Fibroblast of villous mesenchyme (primary cell): Measurements from ENCODE around the gene SLAIN2. TPM values are rescaled to one million over a fixed set of nuclear protein-coding genes. Genes with fewer than 3 reads are reported as not detected.
A peak's percentile ranks its signal among the peaks of the same experiment; 100 is the strongest.

ENCODE experiments used
- DNase-seq: peaks from one replicate; pipeline ENCODE4 v3.0.0-alpha.2; 2010; ENCODE audit warnings: low read depth
- H3K4me3 ChIP-seq: 2 replicates; pipeline ENCODE4 v1.5.1; 2011; ENCODE audit warnings: low read depth, mild to moderate bottlenecking, low read length
- CTCF ChIP-seq: IDR thresholded peaks from 2 replicates; pipeline ENCODE4 v1.5.1; 2012; ENCODE audit warnings: low read depth, mild to moderate bottlenecking, low read length; ENCODE audit not compliant: insufficient read depth
- total RNA-seq: library from RNA; depleted of rRNA; stranded (reverse); fragments of >200 nt; gene quantifications from 2 replicates; pipeline ENCODE4 v1.2.3, GENCODE V29; 2012

SLAIN2 gene
- total RNA-seq, 1 donor: 99.7 TPM

- H3K4me3 ChIP-seq: no peak overlapping the region
- DNase-seq: no peak
- no peak for TF ChIP-seq CTCF
Measured at GRCh38 chr4:48322063-48322462, 19.3 kb upstream of the SLAIN2 start.

GRCh38 chr4:48324281-48324680 is 17.0 kb upstream of the SLAIN2 start:
- TF ChIP-seq CTCF: no peak
- DNase-seq: no peak
- no peak overlapping the region for H3K4me3 ChIP-seq

GRCh38 chr4:48329193-48329592 is 12.1 kb upstream of the SLAIN2 start:
- no peak overlapping the region for H3K4me3 ChIP-seq
- TF ChIP-seq CTCF: no peak
- peak; percentile 62 for DNase-seq

- DNase-seq: peak; percentile 92
- no peak overlapping the region for H3K4me3 ChIP-seq
- no peak for TF ChIP-seq CTCF
Measured at GRCh38 chr4:48329976-48330375, 11.4 kb upstream of the SLAIN2 start.

- no peak for TF ChIP-seq CTCF
- no peak overlapping the region for H3K4me3 ChIP-seq
- DNase-seq: peak; percentile 81
Measured at GRCh38 chr4:48331577-48332330, 9.6 kb upstream of the SLAIN2 start.

- DNase-seq: no peak
- no peak for TF ChIP-seq CTCF
- H3K4me3 ChIP-seq: no peak overlapping the region
Measured at GRCh38 chr4:48332661-48333060, 8.7 kb upstream of the SLAIN2 start.

- DNase-seq: no peak
- no peak overlapping the region for H3K4me3 ChIP-seq
- TF ChIP-seq CTCF: no peak
Measured at GRCh38 chr4:48333587-48333986, 7.7 kb upstream of the SLAIN2 start.
